Measurements from ENCODE around the gene CARMIL1. TPM values are rescaled to one million over a fixed set of nuclear protein-coding genes. Genes with fewer than 3 reads are reported as not detected.

The CARMIL1 gene
- total RNA-seq, 1 donor from 2014 or later, result 19.1 TPM

GRCh38 chr6:25384234-25384633, 105.1 kb downstream of the CARMIL1 start:
- FAIRE-seq (no peak), DNase-seq (ENCODE audit: low read depth) (no peak)
- Mint-ChIP-seq H3K36me3 (ENCODE audit: low read depth, unreplicated experiment) (no peaks in the 10 kb centered on the region), H3K9me3 (ENCODE audit: unreplicated experiment) (no peaks in the 10 kb centered on the region), H3K27me3 (ENCODE audit: low read depth, unreplicated experiment) (no peaks in the 10 kb centered on the region), H3K27ac (ENCODE audit: unreplicated experiment) (no peak overlapping the region), H3K4me3 (ENCODE audit: unreplicated experiment) (no peak overlapping the region), H3K4me1 (ENCODE audit: low read depth, unreplicated experiment) (peaks cover 17% of the 10 kb centered on the region)
- Histone ChIP-seq H3K9me3 (ENCODE audit: insufficient read depth, low read depth, low read length) (no peaks in the 10 kb centered on the region), H3K27me3 (ENCODE audit: insufficient read depth, low read length) (no peaks in the 10 kb centered on the region), H3K4me3 (ENCODE audit: insufficient read depth, low read depth, low read length) (no peak overlapping the region), H2AFZ (ENCODE audit: low read depth, low read length) (no peak overlapping the region), H3K4me1 (ENCODE audit: insufficient read depth, low read length) (no peaks in the 10 kb centered on the region), H3K79me2 (ENCODE audit: insufficient read depth, low read length) (no peaks in the 10 kb centered on the region), H3K9ac (ENCODE audit: low read length) (no peak overlapping the region), H3K36me3 (ENCODE audit: insufficient read depth, low read length) (no peaks in the 10 kb centered on the region), H4K20me1 (ENCODE audit: insufficient read depth, low read length) (no peaks in the 10 kb centered on the region), H3K27ac (ENCODE audit: low read depth, low read length) (no peak overlapping the region), H3K4me2 (ENCODE audit: low read length) (no peak overlapping the region)
- TF ChIP-seq CTCF (IDR thresholded peaks at IDR 0.05; ENCODE audit: insufficient read depth, low read depth, low read length), result no peak
- no peak for TF ChIP-seq EZH2 (IDR thresholded peaks at IDR 0.05; ENCODE audit: insufficient read depth, low read length)

GRCh38 chr6:25384967-25385366, 105.8 kb downstream of the CARMIL1 start:
- Histone ChIP-seq H4K20me1 (ENCODE audit: insufficient read depth, low read length) (no peaks in the 10 kb centered on the region), H3K9ac (ENCODE audit: low read length) (no peak overlapping the region), H3K4me3 (ENCODE audit: insufficient read depth, low read depth, low read length) (no peak overlapping the region), H2AFZ (ENCODE audit: low read depth, low read length) (no peak overlapping the region), H3K27ac (ENCODE audit: low read depth, low read length) (no peak overlapping the region), H3K9me3 (ENCODE audit: insufficient read depth, low read depth, low read length) (no peaks in the 10 kb centered on the region), H3K4me2 (ENCODE audit: low read length) (no peak overlapping the region), H3K4me1 (ENCODE audit: insufficient read depth, low read length) (no peaks in the 10 kb centered on the region), H3K36me3 (ENCODE audit: insufficient read depth, low read length) (no peaks in the 10 kb centered on the region), H3K27me3 (ENCODE audit: insufficient read depth, low read length) (no peaks in the 10 kb centered on the region), H3K79me2 (ENCODE audit: insufficient read depth, low read length) (no peaks in the 10 kb centered on the region)
- no peak for FAIRE-seq
- peaks cover 23% of the 10 kb centered on the region for H3K4me1 Mint-ChIP-seq (ENCODE audit: low read depth, unreplicated experiment)
- no peak overlapping the region for H3K4me3 Mint-ChIP-seq (ENCODE audit: unreplicated experiment)
- H3K36me3 Mint-ChIP-seq (ENCODE audit: low read depth, unreplicated experiment), result no peaks in the 10 kb centered on the region
- H3K27ac Mint-ChIP-seq (ENCODE audit: unreplicated experiment), result no peak overlapping the region
- no peaks in the 10 kb centered on the region for H3K27me3 Mint-ChIP-seq (ENCODE audit: low read depth, unreplicated experiment)
- H3K9me3 Mint-ChIP-seq (ENCODE audit: unreplicated experiment), result no peaks in the 10 kb centered on the region
- peak; percentile 67 for DNase-seq (ENCODE audit: low read depth)
- TF ChIP-seq CTCF (IDR thresholded peaks at IDR 0.05; ENCODE audit: insufficient read depth, low read depth, low read length) (no peak), EZH2 (IDR thresholded peaks at IDR 0.05; ENCODE audit: insufficient read depth, low read length) (no peak)

GRCh38 chr6:25387483-25387882, 108.3 kb downstream of the CARMIL1 start:
- FAIRE-seq, result no peak
- H2AFZ ChIP-seq (ENCODE audit: low read depth, low read length), result no peak overlapping the region
- Mint-ChIP-seq H3K27ac (ENCODE audit: unreplicated experiment) (no peak overlapping the region), H3K4me1 (ENCODE audit: low read depth, unreplicated experiment) (peaks cover 9% of the 10 kb centered on the region), H3K4me3 (ENCODE audit: unreplicated experiment) (no peak overlapping the region), H3K27me3 (ENCODE audit: low read depth, unreplicated experiment) (no peaks in the 10 kb centered on the region), H3K9me3 (ENCODE audit: unreplicated experiment) (no peaks in the 10 kb centered on the region), H3K36me3 (ENCODE audit: low read depth, unreplicated experiment) (no peaks in the 10 kb centered on the region)
- H3K79me2 ChIP-seq (ENCODE audit: insufficient read depth, low read length), result no peaks in the 10 kb centered on the region
- H3K4me3 ChIP-seq (ENCODE audit: insufficient read depth, low read depth, low read length), result no peak overlapping the region
- TF ChIP-seq CTCF (IDR thresholded peaks at IDR 0.05; ENCODE audit: insufficient read depth, low read depth, low read length), result no peak
- no peak for TF ChIP-seq EZH2 (IDR thresholded peaks at IDR 0.05; ENCODE audit: insufficient read depth, low read length)
- H3K36me3 ChIP-seq (ENCODE audit: insufficient read depth, low read length), result no peaks in the 10 kb centered on the region
- no peaks in the 10 kb centered on the region for H3K27me3 ChIP-seq (ENCODE audit: insufficient read depth, low read length)
- no peaks in the 10 kb centered on the region for H3K9me3 ChIP-seq (ENCODE audit: insufficient read depth, low read depth, low read length)
- no peak for DNase-seq (ENCODE audit: low read depth)
- H3K9ac ChIP-seq (ENCODE audit: low read length), result no peak overlapping the region
- H3K27ac ChIP-seq (ENCODE audit: low read depth, low read length), result no peak overlapping the region
- H3K4me1 ChIP-seq (ENCODE audit: insufficient read depth, low read length), result no peaks in the 10 kb centered on the region
- H4K20me1 ChIP-seq (ENCODE audit: insufficient read depth, low read length), result no peaks in the 10 kb centered on the region
- no peak overlapping the region for H3K4me2 ChIP-seq (ENCODE audit: low read length)

All from astrocyte (in vitro differentiated cells and primary cell).